ENCODE results near the gene LYRM7.
"Not testable (repeated sequence)": the region's sequence is repeated elsewhere in the genome, so short reads cannot be mapped to it uniquely, and the experiment has no call there.

Gene LYRM7

GRCh38 chr5:131182839-131183238, 12.1 kb downstream of the LYRM7 start:
- no peak for DNase-seq

GRCh38 chr5:131185523-131186104, 14.9 kb downstream of the LYRM7 start:
- DNase-seq, result no peak

GRCh38 chr5:131186561-131187256, 16.0 kb downstream of the LYRM7 start:
- no peak for DNase-seq

GRCh38 chr5:131193106-131193505, 22.4 kb downstream of the LYRM7 start:
- peak; percentile 27 for DNase-seq

- DNase-seq, result not testable (repeated sequence)
Measured at GRCh38 chr5:131193897-131194296, 23.2 kb downstream of the LYRM7 start.

- no peak for DNase-seq
Measured at GRCh38 chr5:131194725-131195124, 24.0 kb downstream of the LYRM7 start.

- no peak for DNase-seq
Measured at GRCh38 chr5:131195696-131196095, 25.0 kb downstream of the LYRM7 start.

GRCh38 chr5:131196331-131196730, 25.6 kb downstream of the LYRM7 start:
- DNase-seq, result no peak

GRCh38 chr5:131198625-131199024, 27.9 kb downstream of the LYRM7 start:
- peak; percentile 45 for DNase-seq

GRCh38 chr5:131200560-131200959, 29.8 kb downstream of the LYRM7 start:
- no peak for DNase-seq

- no peak for DNase-seq
Measured at GRCh38 chr5:131204964-131205363, 34.2 kb downstream of the LYRM7 start.

- DNase-seq, result no peak
Measured at GRCh38 chr5:131206061-131206460, 35.3 kb downstream of the LYRM7 start.

- DNase-seq, result no peak
Measured at GRCh38 chr5:131206772-131207171, 36.0 kb downstream of the LYRM7 start.

- no peak for DNase-seq
Measured at GRCh38 chr5:131209175-131209505, 38.4 kb downstream of the LYRM7 start.

GRCh38 chr5:131209506-131210150, 38.9 kb downstream of the LYRM7 start:
- DNase-seq, result no peak

- no peak for DNase-seq
Measured at GRCh38 chr5:131210151-131210510, 39.4 kb downstream of the LYRM7 start.

GRCh38 chr5:131211669-131212068, 40.9 kb downstream of the LYRM7 start:
- DNase-seq, result no peak

- DNase-seq, result no peak
Measured at GRCh38 chr5:131212471-131213021, 41.8 kb downstream of the LYRM7 start.

GRCh38 chr5:131214609-131215227, 44.0 kb downstream of the LYRM7 start:
- DNase-seq, result no peak

GRCh38 chr5:131217791-131218190, 47.0 kb downstream of the LYRM7 start:
- no peak for DNase-seq

- peak; percentile 74 for DNase-seq
Measured at GRCh38 chr5:131218392-131218791, 47.6 kb downstream of the LYRM7 start.

- DNase-seq, result peak; percentile 4
Measured at GRCh38 chr5:131220566-131220965, 49.8 kb downstream of the LYRM7 start.

GRCh38 chr5:131221008-131221703, 50.4 kb downstream of the LYRM7 start:
- DNase-seq, result no peak
